ENCODE results near the gene RARRES2. TPM values are rescaled to one million over a fixed set of nuclear protein-coding genes. Genes with fewer than 3 reads are reported as not detected.

RARRES2 gene
- total RNA-seq, 1 donor from 2014 or later = 161 TPM

DNA sequence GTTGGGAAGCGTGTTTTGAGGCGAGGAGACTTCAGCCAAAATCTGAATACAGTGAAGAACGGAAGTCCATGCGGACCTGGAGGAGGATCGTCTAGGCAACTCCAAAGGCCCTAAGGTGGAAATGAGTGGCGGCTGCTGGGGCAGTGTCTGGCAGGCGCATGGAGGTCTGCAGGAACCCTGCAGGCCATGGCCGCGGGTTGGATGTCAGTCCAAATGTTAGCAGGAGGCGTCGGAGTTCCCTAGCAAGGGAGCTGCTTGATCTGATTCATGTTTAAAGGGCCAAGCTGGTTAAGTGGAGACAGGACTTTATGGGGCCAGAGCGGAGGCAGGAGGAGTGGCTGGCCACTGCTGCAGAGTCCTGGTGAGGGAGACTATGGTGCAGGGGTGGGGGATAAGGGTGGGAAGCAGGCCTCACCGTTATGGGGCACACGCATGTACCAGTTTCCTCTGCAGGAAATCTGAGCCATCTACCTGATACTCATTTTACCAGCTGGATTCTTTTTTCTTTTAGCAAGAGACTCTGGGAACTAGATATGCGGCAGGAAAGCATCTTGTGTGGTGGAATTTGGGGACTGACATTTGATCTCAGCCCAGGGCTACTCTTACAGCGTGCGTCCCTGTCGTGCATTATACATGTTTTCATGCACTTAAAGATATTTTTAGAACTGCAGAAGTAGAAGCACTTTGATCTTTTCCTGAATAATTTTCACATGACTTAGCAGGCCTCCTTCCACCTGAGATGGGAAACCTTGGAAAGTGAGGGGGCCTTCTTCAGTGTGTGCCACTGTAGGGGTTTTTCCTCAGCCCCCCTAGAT, 20.6 kb upstream of the RARRES2 start:
- DNase-seq (ENCODE audit: low read depth) = no peak

DNA sequence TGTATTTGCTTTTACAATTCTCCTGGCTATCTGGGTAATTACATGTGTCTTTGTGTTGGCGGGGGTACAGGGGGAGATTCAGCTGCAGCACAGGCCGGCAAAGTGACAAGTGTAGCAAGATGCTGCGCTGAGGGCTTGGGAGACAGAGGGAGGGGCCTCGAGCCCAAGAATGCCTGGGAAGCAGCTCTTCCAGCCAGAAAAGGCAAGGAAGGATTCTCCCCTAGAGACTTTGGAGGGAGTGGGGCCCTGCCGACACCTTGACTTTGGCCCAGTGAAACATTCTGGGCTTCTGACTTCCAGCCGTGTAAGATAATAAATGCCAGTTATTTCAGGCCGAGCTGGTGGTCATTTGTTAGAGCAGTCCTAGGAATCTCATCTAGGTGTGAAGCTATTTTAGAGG, 20.0 kb upstream of the RARRES2 start:
- DNase-seq (ENCODE audit: low read depth) = no peak

DNA sequence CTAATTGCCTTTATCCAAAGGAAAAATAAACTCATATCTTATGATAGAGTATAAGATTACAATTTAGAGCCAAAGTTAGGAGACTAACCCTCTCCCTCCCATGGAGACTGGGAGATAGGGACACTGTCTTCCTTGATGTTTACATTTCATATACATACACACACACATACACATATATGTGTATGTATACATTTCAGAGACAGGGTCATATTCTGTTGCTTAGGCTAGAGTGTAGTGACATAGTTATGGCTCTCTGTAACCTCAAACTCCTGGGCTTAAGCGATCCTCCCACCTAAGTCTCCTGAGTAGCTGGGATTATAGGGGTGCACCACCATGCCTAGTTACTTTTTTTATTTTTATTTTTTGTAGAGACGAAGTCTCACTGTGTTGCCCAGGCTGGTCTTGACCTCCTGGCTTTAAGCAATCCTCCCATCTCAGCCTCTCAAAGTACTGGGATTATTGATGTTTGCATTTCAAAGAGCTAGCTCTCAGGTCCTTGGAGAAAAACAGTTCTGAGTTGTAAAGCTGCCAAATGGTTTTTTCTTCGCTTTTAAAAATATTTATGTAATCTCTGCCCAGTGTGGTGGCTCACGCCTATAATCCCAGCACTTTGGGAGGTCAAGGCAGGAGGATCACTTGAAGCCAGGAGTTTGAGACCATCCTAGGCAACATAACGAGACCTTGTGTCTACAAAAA, 19.1 kb upstream of the RARRES2 start:
- no peak for DNase-seq (ENCODE audit: low read depth)

DNA sequence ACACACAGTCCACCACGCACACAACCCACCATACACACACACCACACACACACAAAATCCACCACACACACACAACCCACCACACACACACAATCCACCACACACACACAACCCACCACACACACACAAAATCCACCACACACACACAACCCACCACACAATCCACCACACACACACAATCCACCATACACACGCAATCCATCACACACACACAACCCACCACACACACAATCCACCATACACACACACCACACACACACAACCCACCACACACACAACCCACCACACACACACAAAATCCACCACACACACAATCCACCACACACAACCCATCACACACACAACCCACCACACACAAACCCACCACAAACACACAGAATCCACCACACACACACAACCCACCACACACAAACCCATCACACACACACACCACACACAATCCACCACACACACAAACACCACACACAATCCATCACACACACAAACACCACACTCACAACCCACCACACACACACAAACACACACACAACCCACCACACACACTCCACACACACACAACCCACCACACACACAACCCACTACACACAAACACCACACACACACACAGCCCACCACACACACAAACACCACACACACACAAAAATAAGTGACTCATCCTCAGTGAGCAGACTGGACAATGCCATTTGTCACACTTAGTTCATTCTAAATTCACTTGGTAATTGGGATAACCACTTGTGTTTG, 18.4 kb upstream of the RARRES2 start:
- no peak for DNase-seq (ENCODE audit: low read depth)

DNA sequence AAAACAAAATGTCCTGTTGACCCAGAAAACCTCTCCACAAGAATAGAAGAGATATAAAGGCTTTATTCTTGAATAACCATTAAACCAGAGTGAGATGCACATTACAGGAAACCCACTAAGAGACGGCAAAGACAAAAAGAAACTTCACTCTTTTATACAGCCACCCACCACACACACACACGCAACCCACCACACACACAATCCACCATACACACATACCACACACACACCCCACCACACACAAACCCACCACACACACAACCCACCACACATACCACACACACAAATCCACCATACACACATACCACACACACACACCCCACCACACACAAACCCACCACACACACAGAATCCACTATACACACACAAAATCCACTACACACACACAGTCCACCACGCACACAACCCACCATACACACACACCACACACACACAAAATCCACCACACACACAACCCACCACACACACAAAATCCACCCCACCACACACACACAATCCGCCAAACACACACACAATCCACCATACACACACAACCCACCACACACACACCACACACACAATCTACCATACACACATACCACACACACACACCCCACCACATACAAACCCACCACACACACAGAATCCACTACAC, 17.7 kb upstream of the RARRES2 start:
- DNase-seq (ENCODE audit: low read depth) = no peak

DNA sequence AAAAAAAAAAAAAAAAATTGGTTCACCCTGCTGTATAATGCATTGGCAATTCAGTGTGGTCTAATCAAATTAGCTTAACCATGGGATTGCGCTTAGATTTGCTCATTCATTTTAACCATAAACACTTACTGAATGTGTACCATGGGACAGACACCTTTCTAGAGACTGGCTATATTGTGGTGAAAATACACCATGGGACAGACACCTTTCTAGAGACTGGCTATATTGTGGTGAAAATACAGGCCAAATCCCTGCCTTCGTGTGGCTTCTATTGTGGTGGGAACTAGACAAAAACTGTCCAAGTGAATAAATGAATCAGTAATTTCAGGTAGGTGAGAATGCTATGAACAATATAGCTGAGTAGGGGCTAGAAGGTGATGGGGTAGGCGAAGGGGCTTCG, 17.0 kb upstream of the RARRES2 start:
- DNase-seq (ENCODE audit: low read depth) = no peak

DNA sequence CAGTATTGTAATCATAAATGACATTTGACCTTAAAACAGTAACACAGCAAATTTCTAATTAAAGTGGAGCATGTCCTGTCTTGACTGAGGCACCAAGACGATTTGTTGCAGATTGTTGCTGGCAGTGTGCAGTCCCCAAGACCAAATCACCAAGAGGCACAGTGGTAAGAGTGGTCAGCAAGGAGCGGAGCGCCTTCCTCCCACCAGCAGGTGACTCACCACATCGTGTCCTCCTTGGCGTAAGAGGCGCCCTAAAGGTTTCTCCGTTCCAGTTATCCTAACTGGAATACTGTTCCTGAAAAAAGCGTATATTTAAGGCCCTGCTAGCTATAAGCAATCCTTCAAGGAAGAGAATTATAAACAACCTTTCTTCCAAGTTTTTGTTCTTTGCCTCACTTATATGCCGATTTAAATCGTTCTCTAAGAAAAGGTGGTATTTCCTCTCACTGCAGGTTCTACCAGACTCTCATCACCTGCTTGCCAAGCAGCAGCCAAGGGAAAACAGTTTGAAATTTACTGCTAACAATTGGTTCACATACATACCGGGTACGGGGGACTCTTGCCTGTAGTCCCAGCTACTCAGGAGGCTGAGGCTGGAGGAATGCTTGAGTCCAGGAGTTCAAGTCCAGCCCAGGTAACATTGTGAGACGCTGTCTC, 16.5 kb upstream of the RARRES2 start:
- DNase-seq (ENCODE audit: low read depth) = no peak

DNA sequence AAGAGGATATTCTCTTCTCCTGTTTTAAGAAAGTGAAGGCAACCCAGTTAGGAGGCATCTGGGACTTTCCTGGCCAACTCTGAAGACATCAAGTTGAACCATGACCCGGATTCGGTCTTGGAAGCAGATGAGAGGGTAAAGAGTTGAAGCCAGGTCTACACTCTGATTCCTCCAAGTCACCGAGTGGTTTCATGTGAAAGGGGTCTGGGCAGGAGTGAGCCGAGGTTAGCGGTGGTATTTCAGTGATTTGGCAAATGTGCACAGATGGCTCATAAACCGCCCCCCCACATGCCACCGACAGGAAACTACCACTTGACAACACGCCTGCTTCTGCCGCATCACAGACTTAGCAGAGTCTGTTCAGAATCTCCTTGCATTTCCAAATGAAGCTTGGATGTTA, 15.8 kb upstream of the RARRES2 start:
- no peak for DNase-seq (ENCODE audit: low read depth)

DNA sequence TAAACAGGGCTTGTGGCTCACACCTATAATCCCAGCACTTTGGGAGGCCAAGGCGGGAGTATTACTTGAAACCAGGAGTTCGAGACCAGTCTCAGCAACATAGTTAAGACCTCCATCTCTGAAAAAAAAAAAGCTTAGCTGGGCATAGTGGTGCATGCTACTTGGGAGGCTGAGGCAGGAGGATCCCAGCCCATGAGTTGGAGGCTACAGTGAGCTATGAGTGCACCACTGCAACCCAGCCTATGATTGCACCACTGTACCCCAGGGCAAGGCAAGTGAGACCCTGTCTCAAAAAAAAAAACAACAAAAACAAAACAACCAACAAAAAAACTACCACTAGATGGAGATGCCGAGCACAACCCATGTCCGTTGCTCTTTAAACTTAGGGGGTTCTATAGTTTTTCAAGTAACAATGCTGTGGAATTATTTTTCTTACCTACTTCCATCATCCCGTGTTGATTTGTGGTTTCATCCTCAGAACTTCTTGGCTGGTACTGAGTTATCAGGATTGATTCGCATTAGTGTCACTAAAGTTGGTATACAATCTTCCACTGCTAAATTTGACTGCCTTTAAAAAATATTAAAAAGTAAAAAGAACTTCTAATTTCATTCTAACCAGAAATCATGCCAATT, 15.0 kb upstream of the RARRES2 start:
- DNase-seq (ENCODE audit: low read depth) = no peak

DNA sequence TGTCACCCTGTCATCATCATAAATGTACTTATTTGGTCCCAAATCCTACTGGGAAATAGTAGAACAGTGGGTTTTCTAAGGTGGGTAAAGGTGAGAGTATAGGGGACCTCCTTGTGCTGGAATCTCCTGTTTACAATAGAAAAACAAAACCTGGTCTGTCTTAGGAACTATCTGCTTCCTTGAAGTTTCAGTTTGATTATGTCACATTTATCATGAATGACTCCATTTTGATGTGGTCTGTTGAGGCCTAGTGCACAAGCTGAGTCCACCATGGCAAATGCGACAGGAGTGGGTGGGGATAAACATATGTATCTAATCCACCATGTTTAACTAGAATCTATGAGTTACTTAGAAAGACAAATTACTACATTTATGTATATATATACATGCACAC, 14.2 kb upstream of the RARRES2 start:
- DNase-seq (ENCODE audit: low read depth) = no peak

DNA sequence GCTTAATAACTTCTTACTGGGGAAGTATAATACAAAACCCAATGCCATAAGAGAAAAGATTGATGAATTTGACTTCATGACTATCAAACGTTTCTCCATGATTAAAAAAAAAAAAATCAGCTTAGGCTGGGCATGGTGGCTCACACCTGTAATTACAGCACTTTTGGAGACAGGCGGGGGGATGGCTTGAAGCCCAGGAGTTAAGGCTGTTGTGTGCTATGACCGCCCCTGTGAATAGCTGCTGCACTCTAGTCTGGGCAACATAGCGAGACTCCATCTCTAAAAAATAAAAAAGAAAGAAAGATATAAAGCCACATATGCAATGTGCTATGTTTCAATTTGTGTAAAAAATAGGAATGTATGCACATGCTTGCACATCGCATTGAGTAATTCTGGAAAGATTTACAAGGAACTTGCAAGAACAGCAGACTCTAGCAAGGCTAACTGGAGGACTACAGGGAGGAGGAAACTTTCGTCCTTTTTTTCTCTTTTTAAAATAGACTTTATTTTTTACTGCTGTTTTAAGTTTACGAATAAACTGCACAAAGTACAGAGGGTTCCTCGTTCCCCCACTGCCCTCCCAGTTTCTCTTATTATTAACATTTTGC, 10.3 kb upstream of the RARRES2 start:
- no peak for DNase-seq (ENCODE audit: low read depth)

DNA sequence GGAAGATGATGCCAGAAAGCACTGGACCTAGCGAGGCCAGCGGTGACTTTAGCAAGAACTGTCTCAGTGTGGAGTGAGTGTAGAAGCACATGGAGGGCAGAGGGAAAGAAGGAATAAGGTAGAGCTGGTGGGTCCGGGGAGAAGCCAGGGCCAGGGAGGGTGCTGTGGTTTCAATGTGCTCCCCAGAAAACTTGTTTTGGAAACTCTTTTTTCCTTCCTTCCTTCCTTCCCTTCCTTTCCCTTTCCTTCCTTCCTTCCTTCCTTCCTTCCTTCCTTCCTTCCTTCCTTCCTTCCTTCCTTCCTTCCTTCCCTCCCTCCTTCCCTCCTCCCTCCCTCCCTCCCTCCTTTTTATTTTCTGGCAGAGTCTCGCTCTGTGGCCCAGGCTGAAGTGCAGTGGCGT, 5.5 kb upstream of the RARRES2 start:
- DNase-seq (ENCODE audit: low read depth) = no peak

DNA sequence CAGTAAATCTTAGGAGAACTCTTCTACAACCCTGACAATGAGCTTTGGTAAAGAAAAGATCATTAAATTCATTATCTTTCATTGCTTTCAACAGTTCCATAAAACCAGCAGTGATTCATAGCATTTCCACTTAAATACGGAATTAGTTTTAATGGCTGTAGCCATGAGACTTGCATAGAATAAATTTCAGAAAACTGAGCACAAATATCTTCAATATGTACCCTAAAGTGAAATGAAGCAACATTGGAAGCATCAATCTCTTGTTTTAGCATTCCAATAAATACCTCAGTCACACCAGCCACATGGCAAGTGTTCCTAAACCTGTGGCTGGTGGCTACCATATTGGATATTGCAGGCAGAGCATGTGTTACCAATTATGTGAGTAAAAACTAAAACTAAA, 3.6 kb upstream of the RARRES2 start:
- DNase-seq (ENCODE audit: low read depth) = no peak

DNA sequence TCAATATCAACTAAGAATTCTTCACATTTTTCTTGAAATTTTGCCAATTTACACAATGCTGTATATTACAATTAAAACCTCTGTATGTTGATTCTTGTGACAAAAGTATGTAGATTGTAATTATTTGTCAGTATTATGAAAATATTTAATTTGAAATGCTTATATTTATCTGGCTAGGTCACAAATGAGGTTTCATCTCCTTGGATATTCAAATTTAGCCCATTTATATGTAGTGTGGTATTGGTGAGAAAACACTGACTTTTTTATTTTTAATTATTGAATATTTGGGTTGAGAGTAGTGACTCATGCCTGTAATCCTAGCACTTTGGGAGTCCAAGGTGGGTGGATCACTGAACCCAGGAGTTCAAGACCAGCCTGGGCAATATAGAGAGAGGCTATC, 2.9 kb upstream of the RARRES2 start:
- no peak for DNase-seq (ENCODE audit: low read depth)

DNA sequence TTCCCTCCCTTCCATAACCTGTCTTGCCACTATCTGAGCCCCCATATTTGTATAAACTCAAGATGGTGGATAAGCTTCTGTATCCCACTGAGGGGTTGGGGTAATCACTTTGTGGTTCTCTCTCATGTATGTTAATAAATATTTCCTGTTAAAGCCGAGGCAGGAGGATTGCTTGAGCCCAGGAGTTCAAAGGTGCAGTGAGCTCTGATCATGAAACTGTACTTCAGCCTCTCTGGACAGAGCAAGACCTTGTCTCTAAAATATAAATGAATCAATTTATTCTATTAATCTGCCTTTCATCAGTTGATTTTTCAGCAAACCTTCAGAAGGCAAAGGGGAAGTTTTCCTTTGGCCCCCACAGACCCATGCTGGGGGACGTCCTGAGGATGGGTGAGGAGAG, 1.8 kb upstream of the RARRES2 start:
- no peak for DNase-seq (ENCODE audit: low read depth)

DNA sequence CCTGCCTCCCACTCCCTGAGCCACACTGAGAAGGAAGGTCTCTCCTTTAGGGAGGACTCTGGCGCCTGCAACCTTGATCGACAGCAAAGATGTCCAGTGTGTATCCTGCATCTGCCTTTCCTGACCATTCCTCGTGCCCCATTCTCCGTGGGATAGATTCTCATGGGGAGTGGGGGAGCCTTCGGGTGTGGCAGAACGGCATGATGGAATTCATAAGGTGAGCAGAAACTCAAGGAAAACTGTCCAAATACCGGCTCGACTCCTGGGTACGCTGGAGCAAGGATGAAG, 636 bp upstream of the RARRES2 start:
- DNase-seq (ENCODE audit: low read depth) = no peak

DNA sequence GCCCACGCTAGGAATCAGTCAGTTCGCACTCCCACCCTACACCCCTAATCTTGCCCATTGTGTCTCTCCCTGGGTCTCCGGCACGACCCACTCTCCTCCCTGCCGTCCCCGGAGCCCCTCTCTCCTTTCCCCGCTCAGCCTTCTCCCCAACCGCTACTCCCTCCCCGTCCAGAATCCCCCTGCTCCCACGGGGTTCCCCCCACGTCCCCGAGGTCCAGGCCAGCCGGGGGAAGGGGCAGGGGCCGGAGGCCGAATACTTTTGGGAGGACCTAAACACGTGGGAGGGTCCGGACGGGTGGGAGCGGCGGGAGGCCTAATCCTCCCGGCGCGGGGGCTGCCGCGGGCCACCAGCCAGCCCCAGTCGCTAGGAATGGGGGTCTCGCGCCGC, 560 bp downstream of the RARRES2 start:
- no peak for DNase-seq (ENCODE audit: low read depth)

DNA sequence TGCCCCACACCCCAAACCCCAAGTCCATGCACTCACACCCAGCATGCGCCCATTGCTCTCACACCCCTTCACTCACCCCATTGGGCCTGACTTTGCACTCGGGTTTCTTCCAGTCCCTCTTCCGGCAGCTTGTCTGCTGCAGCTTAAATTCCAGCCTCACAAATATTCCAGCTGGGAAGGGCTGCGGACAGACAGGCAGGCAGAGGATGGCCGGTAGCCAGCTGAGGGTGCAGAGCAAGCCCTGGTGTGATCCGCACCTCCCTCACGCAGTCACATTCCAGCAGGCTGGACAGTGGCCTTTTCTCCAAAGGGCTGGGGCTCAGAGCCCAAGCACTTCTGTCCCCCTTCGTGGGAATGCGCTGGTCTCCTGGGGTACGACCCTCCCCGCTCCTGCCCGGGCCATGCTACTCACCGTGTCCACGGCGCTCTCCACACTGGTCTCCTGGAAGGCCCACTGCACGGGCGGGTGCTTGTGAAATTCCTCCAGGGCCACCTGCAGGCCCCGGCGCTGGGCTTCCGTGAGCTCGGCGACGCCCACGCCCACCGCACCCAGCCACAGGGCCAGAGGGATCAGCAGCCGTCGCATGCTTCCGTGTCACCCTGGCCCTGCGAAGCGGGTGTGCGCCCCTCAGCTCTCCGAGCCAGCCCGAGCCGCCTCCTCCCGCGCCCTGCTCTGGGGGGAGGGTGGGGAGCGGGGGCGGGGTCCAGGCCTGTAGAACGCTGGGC, 1.2 kb downstream of the RARRES2 start:
- peak; percentile 66 for DNase-seq (ENCODE audit: low read depth)

DNA sequence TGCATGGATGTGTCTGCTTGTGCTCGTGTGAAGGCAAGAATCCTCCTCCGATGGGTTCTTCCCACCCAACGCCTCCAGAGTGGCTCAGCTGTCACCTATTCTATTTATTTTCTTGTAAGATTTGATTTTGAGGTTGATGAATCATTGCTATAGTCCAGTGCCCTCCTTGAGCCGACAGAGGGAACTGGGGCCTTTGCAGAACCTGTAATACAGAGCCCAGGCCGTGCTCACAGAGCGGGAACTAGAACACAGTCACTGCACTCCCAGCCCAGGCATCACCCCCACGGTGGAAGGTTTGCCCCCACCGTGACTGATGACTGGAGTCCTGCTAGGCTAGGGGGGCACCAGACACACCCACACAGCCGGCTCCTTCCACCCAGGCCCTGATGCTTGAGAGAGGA, 2.0 kb downstream of the RARRES2 start:
- peak; percentile 84 for DNase-seq (ENCODE audit: low read depth)

DNA sequence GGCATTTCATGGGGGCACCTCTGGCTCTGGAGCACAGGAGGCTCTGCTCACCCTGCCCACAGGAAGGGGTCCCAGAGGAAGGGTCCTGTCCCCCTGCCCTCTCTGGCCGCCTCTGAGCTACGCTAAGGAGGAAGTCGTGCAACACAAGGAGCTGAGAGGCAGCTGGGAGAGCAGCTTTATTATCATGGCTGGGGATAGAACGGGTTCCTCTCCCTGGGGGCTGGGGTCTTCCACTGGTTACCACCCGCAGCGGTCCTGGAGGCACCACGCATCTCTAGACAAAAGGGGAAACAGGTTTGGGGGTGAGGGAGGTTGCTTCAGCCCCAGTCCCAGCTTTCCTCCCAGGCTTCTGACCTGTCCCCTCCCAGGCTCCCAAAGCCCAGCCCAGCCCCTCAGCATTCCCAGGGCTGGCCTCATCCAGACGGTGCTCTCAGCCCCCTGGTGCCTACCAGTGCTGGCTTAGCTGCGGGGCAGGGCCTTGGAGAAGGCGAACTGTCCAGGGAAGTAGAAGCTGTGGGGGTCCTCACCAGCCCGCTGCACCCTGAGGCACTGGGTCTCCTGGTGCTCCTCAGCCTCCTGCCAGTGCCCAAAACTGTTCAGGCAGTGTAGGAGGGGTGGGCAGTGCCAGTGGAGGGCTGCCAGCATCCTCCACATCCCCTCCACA, 3.1 kb downstream of the RARRES2 start:
- no peak for DNase-seq (ENCODE audit: low read depth)
